Caco-2 (cell line): ENCODE results near the gene DSCAML1. TPM values are rescaled to one million over a fixed set of nuclear protein-coding genes. Genes with fewer than 3 reads are reported as not detected.

Source experiments
- BruUV-seq: library from RNA; stranded (reverse); fragments of 400-500 nt; replicated peaks from 2 replicates; lab custom pipeline; 2021; lab: Mats Ljungman, UMichigan
- CTCF ChIA-PET: fragments of 300-600 bp; sonication (Branson Sonifier 250); formaldehyde crosslinking; loops from one replicate; lab custom pipeline; 2022; ENCODE audit warnings: antibody characterized with exemption; lab: Charles Lee
- POLR2A ChIA-PET: fragments of 300-600 bp; sonication (Branson Sonifier 250); formaldehyde crosslinking; loops from one replicate; lab custom pipeline; 2022; ENCODE audit warnings: antibody characterized with exemption; lab: Charles Lee
- DNase-seq, 2 experiments: peaks; one replicate each; pipeline versions ENCODE4 v3.0.0 to v3.0.0-alpha.2; 2020 to 2022
- H3K27me3 ChIP-seq: replicated peaks from 2 replicates; pipeline ENCODE4 v1.6.0; 2011; ENCODE audit warnings: low read length; ENCODE audit not compliant: control insufficient read depth, insufficient read depth
- H3K36me3 ChIP-seq: 2 replicates; pipeline ENCODE4 v1.5.1; 2011; ENCODE audit warnings: low read length; ENCODE audit not compliant: control insufficient read depth, insufficient read depth
- H3K4me1 ChIP-seq: fragments of 250-450 bp; sonication (Bioruptor Pico); 2 replicates; pipeline ENCODE4 v1.5.1; 2020; ENCODE audit warnings: mild to moderate bottlenecking
- H3K4me3 ChIP-seq: 2 replicates; pipeline ENCODE4 v1.5.1; 2011; ENCODE audit warnings: low read depth, mild to moderate bottlenecking, control low read depth, low read length
- H3K9me3 ChIP-seq: fragments of 250-450 bp; sonication (Bioruptor Pico); 2 replicates; pipeline ENCODE4 v1.5.1; 2020; ENCODE audit warnings: mild to moderate bottlenecking, moderate library complexity
- H3K27ac Mint-ChIP-seq: one replicate; pipeline ENCODE4 v1.8.0; 2022; ENCODE audit warnings: mixed read lengths; ENCODE audit not compliant: unreplicated experiment
- H3K27me3 Mint-ChIP-seq: one replicate; pipeline ENCODE4 v1.8.0; 2022; ENCODE audit warnings: mixed read lengths; ENCODE audit not compliant: insufficient read depth, unreplicated experiment
- H3K36me3 Mint-ChIP-seq: one replicate; pipeline ENCODE4 v1.8.0; 2022; ENCODE audit warnings: mild to moderate bottlenecking, mixed read lengths; ENCODE audit not compliant: insufficient read depth, unreplicated experiment
- H3K4me1 Mint-ChIP-seq: one replicate; pipeline ENCODE4 v1.8.0; 2022; ENCODE audit warnings: low read depth, mixed read lengths; ENCODE audit not compliant: unreplicated experiment
- H3K4me3 Mint-ChIP-seq: one replicate; pipeline ENCODE4 v1.8.0; 2022; ENCODE audit warnings: mild to moderate bottlenecking, moderate library complexity, mixed read lengths; ENCODE audit not compliant: unreplicated experiment
- H3K9me3 Mint-ChIP-seq: one replicate; pipeline ENCODE4 v1.8.0; 2022; ENCODE audit warnings: mixed read lengths; ENCODE audit not compliant: unreplicated experiment
- CTCF ChIP-seq, 2 experiments: fragments of 200-600 bp in 1 of 2; IDR thresholded peaks; 1 replicate in 1 of 2; 2 replicates in 1 of 2; pipeline versions ENCODE4 v1.5.1 to v1.8.0; 2011 to 2022; ENCODE audit warnings: antibody characterized with exemption in 1 of 2, control low read depth in 1 of 2, inconsistent platforms in 1 of 2, low read depth in 1 of 2, low read length in 1 of 2, mild to moderate bottlenecking in 1 of 2, moderate library complexity in 1 of 2; ENCODE audit not compliant: insufficient read depth in 1 of 2, severe bottlenecking in 1 of 2, unreplicated experiment in 1 of 2
- intact Hi-C: fragments of 100-400 bp; cut with micrococcal nuclease; formaldehyde crosslinking; loops from one replicate; pipeline ENCODE4 v1.10.0; 2022; ENCODE audit not compliant: unreplicated experiment
- total RNA-seq: library from RNA; stranded (reverse); gene quantifications from 2 replicates; pipeline ENCODE4 v1.2.3, GENCODE V29; 2022

Gene DSCAML1
- total RNA-seq, 1 experiment from 2014 or later: not detected

- no peak overlapping the region for H3K4me3 Mint-ChIP-seq
- H3K27me3 Mint-ChIP-seq: no peaks in the 10 kb centered on the region
- no peak overlapping the region for H3K4me3 ChIP-seq
- H3K4me1 Mint-ChIP-seq: peaks cover 7% of the 10 kb centered on the region
- DNase-seq: no peak
- no peak overlapping the region for H3K27ac Mint-ChIP-seq
- no peaks in the 10 kb centered on the region for H3K36me3 ChIP-seq
- ChIA-PET CTCF (no interaction called here), POLR2A (no interaction called here)
- no peaks in the 10 kb centered on the region for H3K9me3 ChIP-seq
- BruUV-seq: no TSS peak
- no peaks in the 10 kb centered on the region for H3K9me3 Mint-ChIP-seq
- no peaks in the 10 kb centered on the region for H3K36me3 Mint-ChIP-seq
- no peaks in the 10 kb centered on the region for H3K27me3 ChIP-seq
- no peak for TF ChIP-seq CTCF (IDR thresholded peaks at IDR 0.05; ENCODE audit: insufficient read depth in 1 of 2, low read depth in 1 of 2, low read length in 1 of 2, severe bottlenecking in 1 of 2, unreplicated experiment in 1 of 2)
- intact Hi-C loops: no loop called here
- peaks cover 4% of the 10 kb centered on the region; the same call in 1 of the 2 replicates for H3K4me1 ChIP-seq
These were observed 52.4 kb downstream of the DSCAML1 start for GRCh38 chr11:117744471-117745150.

- no peaks in the 10 kb centered on the region for H3K27me3 Mint-ChIP-seq
- intact Hi-C loops: no loop called here
- no peaks in the 10 kb centered on the region for H3K27me3 ChIP-seq
- no peaks in the 10 kb centered on the region for H3K9me3 Mint-ChIP-seq
- H3K4me1 ChIP-seq: peaks cover 4% of the 10 kb centered on the region; the same call in 1 of the 2 replicates
- TF ChIP-seq CTCF (IDR thresholded peaks at IDR 0.05; ENCODE audit: insufficient read depth in 1 of 2, low read depth in 1 of 2, low read length in 1 of 2, severe bottlenecking in 1 of 2, unreplicated experiment in 1 of 2): no peak
- no peaks in the 10 kb centered on the region for H3K9me3 ChIP-seq
- POLR2A ChIA-PET: no interaction called here
- CTCF ChIA-PET: no interaction called here
- no peak overlapping the region for H3K4me3 ChIP-seq
- no peaks in the 10 kb centered on the region for H3K4me1 Mint-ChIP-seq
- DNase-seq: no peak
- H3K36me3 ChIP-seq: no peaks in the 10 kb centered on the region
- no TSS peak for BruUV-seq
- no peak overlapping the region for H3K27ac Mint-ChIP-seq
- H3K4me3 Mint-ChIP-seq: no peak overlapping the region
- no peaks in the 10 kb centered on the region for H3K36me3 Mint-ChIP-seq
These were observed 53.7 kb downstream of the DSCAML1 start for GRCh38 chr11:117743121-117743815.

- Mint-ChIP-seq H3K4me3 (no peak overlapping the region), H3K36me3 (no peaks in the 10 kb centered on the region), H3K27ac (no peak overlapping the region), H3K9me3 (no peaks in the 10 kb centered on the region), H3K27me3 (no peaks in the 10 kb centered on the region), H3K4me1 (no peaks in the 10 kb centered on the region)
- ChIA-PET CTCF (no interaction called here), POLR2A (no interaction called here)
- H3K4me1 ChIP-seq: no peaks in the 10 kb centered on the region
- TF ChIP-seq CTCF (IDR thresholded peaks at IDR 0.05; ENCODE audit: insufficient read depth in 1 of 2, low read depth in 1 of 2, low read length in 1 of 2, severe bottlenecking in 1 of 2, unreplicated experiment in 1 of 2): no peak
- no peak for DNase-seq
- H3K4me3 ChIP-seq: no peak overlapping the region
- H3K27me3 ChIP-seq: no peaks in the 10 kb centered on the region
- BruUV-seq: no TSS peak
- no peaks in the 10 kb centered on the region for H3K36me3 ChIP-seq
- intact Hi-C loops: loop anchor here (5.0 kb wide), 1 partner anchor 71 kb away; no protein-coding TSS in a partner anchor
- no peaks in the 10 kb centered on the region for H3K9me3 ChIP-seq
These were observed 58.6 kb downstream of the DSCAML1 start for GRCh38 chr11:117738246-117738957.
